AG10803 (cell line): ENCODE data around the gene CSF3R.
A peak's percentile ranks its signal among the peaks of the same experiment; 100 is the strongest.
"Not testable (repeated sequence)": the region's sequence is repeated elsewhere in the genome, so short reads cannot be mapped to it uniquely, and the experiment has no call there.

Source experiments
- DNase-seq: peaks from one replicate; pipeline ENCODE4 v3.0.0; 2010; ENCODE audit warnings: low read depth
- H3K4me3 ChIP-seq: 2 replicates; pipeline ENCODE4 v1.5.1; 2011; ENCODE audit warnings: mild to moderate bottlenecking, low read length, control low read depth
- TF ChIP-seq, protein P1 (sequence below): conservative IDR thresholded peaks from 2 replicates; pipeline ENCODE4 v1.5.1; 2011; ENCODE audit warnings: mild to moderate bottlenecking, low read length, control low read depth, inconsistent platforms

CSF3R gene

DNA sequence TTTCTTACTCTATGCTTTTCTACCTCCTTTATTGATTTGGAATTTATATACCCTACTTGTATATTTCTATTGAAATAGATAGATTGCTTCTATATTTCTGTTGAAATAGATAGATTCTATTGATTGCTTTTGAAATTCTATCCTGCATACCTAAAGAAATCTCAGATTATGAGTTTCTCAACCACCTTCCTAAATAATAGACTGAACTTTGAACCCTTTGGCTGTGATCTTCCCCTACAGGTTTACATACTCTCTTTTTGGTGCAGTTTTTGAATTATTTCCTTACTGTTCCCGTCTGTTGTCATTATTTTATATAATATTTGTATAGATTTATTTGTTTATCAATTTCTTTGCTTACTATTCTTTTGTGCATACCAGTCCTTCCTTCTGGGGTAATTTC, 20.4 kb upstream of the CSF3R start:
- TF ChIP-seq, protein P1, sequence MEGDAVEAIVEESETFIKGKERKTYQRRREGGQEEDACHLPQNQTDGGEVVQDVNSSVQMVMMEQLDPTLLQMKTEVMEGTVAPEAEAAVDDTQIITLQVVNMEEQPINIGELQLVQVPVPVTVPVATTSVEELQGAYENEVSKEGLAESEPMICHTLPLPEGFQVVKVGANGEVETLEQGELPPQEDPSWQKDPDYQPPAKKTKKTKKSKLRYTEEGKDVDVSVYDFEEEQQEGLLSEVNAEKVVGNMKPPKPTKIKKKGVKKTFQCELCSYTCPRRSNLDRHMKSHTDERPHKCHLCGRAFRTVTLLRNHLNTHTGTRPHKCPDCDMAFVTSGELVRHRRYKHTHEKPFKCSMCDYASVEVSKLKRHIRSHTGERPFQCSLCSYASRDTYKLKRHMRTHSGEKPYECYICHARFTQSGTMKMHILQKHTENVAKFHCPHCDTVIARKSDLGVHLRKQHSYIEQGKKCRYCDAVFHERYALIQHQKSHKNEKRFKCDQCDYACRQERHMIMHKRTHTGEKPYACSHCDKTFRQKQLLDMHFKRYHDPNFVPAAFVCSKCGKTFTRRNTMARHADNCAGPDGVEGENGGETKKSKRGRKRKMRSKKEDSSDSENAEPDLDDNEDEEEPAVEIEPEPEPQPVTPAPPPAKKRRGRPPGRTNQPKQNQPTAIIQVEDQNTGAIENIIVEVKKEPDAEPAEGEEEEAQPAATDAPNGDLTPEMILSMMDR = no peak
- DNase-seq = no peak
- H3K4me3 ChIP-seq = no peak overlapping the region

- DNase-seq = no peak
- TF ChIP-seq, protein P1 = no peak
- H3K4me3 ChIP-seq = no peak overlapping the region
These were observed 19.9 kb upstream of the CSF3R start for GRCh38 chr1:36502616-36503015.

- H3K4me3 ChIP-seq, DNase-seq: not testable (repeated sequence)
These were observed 19.2 kb upstream of the CSF3R start for GRCh38 chr1:36501911-36502310.

- TF ChIP-seq, protein P1 = no peak
- H3K4me3 ChIP-seq = no peak overlapping the region
- DNase-seq = peak; percentile 6
These were observed 14.5 kb upstream of the CSF3R start for GRCh38 chr1:36497207-36497606.

DNA sequence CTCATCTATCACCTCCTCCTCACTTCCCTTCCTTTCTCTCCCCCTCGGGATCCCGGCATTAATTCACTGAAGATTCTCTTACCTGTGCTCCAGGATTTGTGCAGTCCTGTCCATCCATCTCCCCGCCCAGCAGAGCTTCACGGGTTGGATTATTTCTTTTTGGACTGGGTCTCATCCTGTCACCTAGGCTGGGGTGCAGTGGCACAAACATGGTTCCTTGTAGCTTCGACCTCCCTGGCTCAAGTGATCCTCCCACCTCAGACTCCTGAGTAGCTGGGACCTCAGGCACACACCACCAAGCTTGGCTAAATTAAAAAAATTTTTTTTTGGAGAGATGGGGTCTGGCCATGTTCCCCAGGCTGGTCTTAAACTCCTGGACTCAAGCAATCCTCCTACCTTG, 12.3 kb upstream of the CSF3R start:
- DNase-seq = no peak
- TF ChIP-seq, protein P1 = no peak
- no peak overlapping the region for H3K4me3 ChIP-seq

DNA sequence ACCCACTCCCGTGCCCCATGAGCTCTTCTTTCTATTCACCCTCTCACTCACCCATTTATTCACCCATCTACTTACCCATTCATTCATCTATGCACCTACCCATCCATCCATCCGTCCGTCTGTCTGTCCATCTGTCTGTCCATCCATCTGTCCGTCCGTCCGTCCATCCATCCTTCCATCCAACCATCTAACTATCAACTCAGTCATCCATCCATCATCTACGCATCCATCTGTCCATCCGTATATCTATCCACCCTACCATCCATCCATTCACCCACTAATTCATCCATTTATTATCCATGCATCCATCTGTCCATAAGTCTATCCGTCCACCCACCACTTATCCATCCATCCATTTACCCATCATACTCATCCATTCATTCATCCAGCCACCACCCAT, 10.8 kb upstream of the CSF3R start:
- no peak for DNase-seq
- no peak overlapping the region for H3K4me3 ChIP-seq
- TF ChIP-seq, protein P1 = no peak

- no peak for DNase-seq
- H3K4me3 ChIP-seq = no peak overlapping the region
- TF ChIP-seq, protein P1 = no peak
These were observed 9.8 kb upstream of the CSF3R start for GRCh38 chr1:36492491-36492890.

GRCh38 chr1:36489258-36490051, 6.7 kb upstream of the CSF3R start:
- not testable (repeated sequence) for H3K4me3 ChIP-seq, DNase-seq
